H1 (cell line): ENCODE measurements around the gene CXADR. TPM values are rescaled to one million over a fixed set of nuclear protein-coding genes. Genes with fewer than 3 reads are reported as not detected.

ENCODE experiments used
- CHD2 ChIP-seq: IDR thresholded peaks from 2 replicates; pipeline ENCODE4 v1.6.1; 2012; ENCODE audit warnings: low read length, improper control_type of control experiment
- CTBP2 ChIP-seq: IDR thresholded peaks from 2 replicates; pipeline ENCODE4 v1.7.0; 2011; ENCODE audit warnings: borderline replicate concordance, mild to moderate bottlenecking, moderate library complexity, mixed read lengths, low read length; ENCODE audit not compliant: insufficient read depth, insufficient read length
- E2F6 ChIP-seq: IDR thresholded peaks from 2 replicates; pipeline ENCODE4 v1.6.1; 2012; ENCODE audit warnings: inconsistent platforms
- FOSL1 ChIP-seq: IDR thresholded peaks from 2 replicates; pipeline ENCODE4 v1.6.1; 2011; ENCODE audit warnings: mild to moderate bottlenecking, low read depth, low read length, moderate library complexity; ENCODE audit not compliant: insufficient read depth
- POLR2A ChIP-seq, 2 experiments: IDR thresholded peaks; 1 replicate in 1 of 2; 2 replicates in 1 of 2; pipeline ENCODE4 v1.6.1; 2011; ENCODE audit warnings: low read depth in 2 of 2, low read length in 2 of 2, mild to moderate bottlenecking in 2 of 2; ENCODE audit errors: control extremely low read depth in 1 of 2
- RXRA ChIP-seq: IDR thresholded peaks from 2 replicates; pipeline ENCODE4 v1.6.1; 2011; ENCODE audit warnings: low read depth, mild to moderate bottlenecking, low read length, moderate library complexity; ENCODE audit not compliant: insufficient read depth
- SP1 ChIP-seq: IDR thresholded peaks from 2 replicates; pipeline ENCODE4 v1.6.1; 2011; ENCODE audit warnings: low read depth, low read length
- polyA plus RNA-seq, 7 experiments: library from polyadenylated mRNA; depleted of rRNA in 3 of 7; stranded (reverse) in 5 of 7; unstranded in 2 of 7; fragments of >200 nt in 5 of 7; fragments of 200-250 nt in 2 of 7; gene quantifications; 1 replicate in 5 of 7; 2 replicates in 1 of 7; 4 replicates in 1 of 7; pipeline versions ENCODE4 v1.2.1 to v1.2.3, GENCODE V29; 2011 to 2013; ENCODE audit warnings: missing spikeins in 2 of 7, mixed read lengths in 2 of 7
- total RNA-seq: library from RNA; stranded (reverse); fragmentation: NEBNext Ultra II Directional; extraction: Animal tissue kit (Norgen Biotek cat#: 25700); gene quantifications from 2 replicates; pipeline ENCODE4 v1.2.1, GENCODE V29; 2021

Gene CXADR
- total and polyA plus RNA-seq, 2 of the 8 experiments (the other 6 are each of a cell fraction or from before 2014, with no cell fraction given): 45.6 to 145 TPM

- TF ChIP-seq CTBP2: no peak
- no peak for TF ChIP-seq RXRA
- TF ChIP-seq FOSL1: no peak
- no peak for TF ChIP-seq E2F6
- TF ChIP-seq CHD2: no peak
- TF ChIP-seq SP1: no peak
- TF ChIP-seq POLR2A (IDR thresholded peaks at IDR 0.05; ENCODE audit: control extremely low read depth in 1 of 2, low read depth in 2 of 2, low read length in 2 of 2): no peak
- TF ChIP-seq, all 59 proteins: peak for 0
Observed at GRCh38 chr21:17494051-17494450, 18.8 kb upstream of the CXADR start (continued).
